ENCODE measurements around the gene FADS3. TPM values are rescaled to one million over a fixed set of nuclear protein-coding genes. Genes with fewer than 3 reads are reported as not detected.

Gene FADS3
- total RNA-seq, 1 donor, result 35.9 TPM

- no peak for DNase-seq (ENCODE audit: low read depth)
- TF ChIP-seq CTCF (IDR thresholded peaks at IDR 0.05; ENCODE audit: insufficient read depth, low read length), result no peak
- H3K4me3 ChIP-seq (ENCODE audit: low read depth, low read length), result no peak overlapping the region
Observed at GRCh38 chr11:61863548-61864081, 27.7 kb downstream of the FADS3 start.

DNA sequence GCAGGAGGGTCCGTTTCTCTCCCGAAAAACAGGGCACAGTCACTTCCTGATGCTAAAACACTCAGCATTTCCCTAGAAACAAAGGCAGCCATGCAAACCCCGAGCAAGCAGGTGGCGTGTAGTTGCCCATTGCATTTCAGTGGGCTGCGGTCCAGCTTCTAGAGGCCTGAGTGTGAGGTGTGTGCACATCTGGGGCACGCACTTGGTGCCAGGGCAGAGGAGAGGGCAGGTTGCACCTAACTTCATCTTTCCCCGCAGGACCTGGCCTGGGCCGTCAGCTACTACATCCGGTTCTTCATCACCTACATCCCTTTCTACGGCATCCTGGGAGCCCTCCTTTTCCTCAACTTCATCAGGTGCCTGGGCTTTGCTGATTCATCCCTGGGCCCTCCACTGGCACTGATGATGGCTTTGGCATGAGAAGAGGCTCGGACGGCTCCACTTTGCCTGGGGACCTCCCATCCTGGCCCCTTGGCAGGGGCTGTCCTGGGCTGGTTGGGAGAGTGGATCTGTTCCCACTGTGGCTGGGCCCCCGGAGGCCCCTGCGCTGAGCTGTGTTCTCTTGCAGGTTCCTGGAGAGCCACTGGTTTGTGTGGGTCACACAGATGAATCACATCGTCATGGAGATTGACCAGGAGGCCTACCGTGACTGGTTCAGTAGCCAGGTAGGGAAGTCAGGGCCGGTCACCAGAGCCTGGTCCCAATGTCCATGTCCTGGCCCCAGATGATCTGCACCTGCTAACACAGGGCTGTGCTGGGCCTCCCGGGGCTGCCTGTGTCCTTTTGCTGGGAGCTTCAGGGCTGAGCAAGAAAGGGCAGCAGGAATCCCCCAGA is 28.4 kb downstream of the FADS3 start:
- TF ChIP-seq CTCF (IDR thresholded peaks at IDR 0.05; ENCODE audit: insufficient read depth, low read length), result no peak
- no peak overlapping the region for H3K4me3 ChIP-seq (ENCODE audit: low read depth, low read length)
- no peak for DNase-seq (ENCODE audit: low read depth)

DNA sequence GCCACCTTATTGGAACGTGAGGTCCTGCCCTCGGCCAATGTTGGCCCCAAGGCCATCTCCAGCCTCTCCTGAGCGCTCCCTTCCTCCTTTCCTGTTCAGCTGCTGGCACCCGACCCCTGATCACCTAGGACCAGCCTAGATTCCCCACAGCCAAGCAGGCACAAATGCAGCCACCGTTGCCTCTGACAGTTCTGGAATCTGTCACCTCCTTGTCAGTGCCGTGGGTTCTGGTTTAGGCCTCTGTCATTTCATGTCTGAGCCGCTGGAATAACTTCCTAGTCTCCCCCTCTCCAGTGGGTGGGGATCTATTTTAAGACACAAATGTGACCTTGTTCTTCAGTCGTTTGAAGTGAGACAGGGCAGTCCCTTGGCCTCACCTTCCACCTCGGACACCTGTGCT is 29.7 kb downstream of the FADS3 start:
- H3K4me3 ChIP-seq (ENCODE audit: low read depth, low read length), result no peak overlapping the region
- DNase-seq (ENCODE audit: low read depth), result no peak
- no peak for TF ChIP-seq CTCF (IDR thresholded peaks at IDR 0.05; ENCODE audit: insufficient read depth, low read length)

GRCh38 chr11:61860054-61860903 is 31.1 kb downstream of the FADS3 start:
- TF ChIP-seq CTCF (IDR thresholded peaks at IDR 0.05; ENCODE audit: insufficient read depth, low read length), result no peak
- peak; percentile 71 for DNase-seq (ENCODE audit: low read depth)
- H3K4me3 ChIP-seq (ENCODE audit: low read depth, low read length), result no peak overlapping the region

- TF ChIP-seq CTCF (IDR thresholded peaks at IDR 0.05; ENCODE audit: insufficient read depth, low read length), result no peak
- DNase-seq (ENCODE audit: low read depth), result no peak
Observed at GRCh38 chr11:61855939-61856680, 35.2 kb downstream of the FADS3 start.

GRCh38 chr11:61854966-61855714 is 36.2 kb downstream of the FADS3 start:
- no peak overlapping the region for H3K4me3 ChIP-seq (ENCODE audit: low read depth, low read length)
- no peak for DNase-seq (ENCODE audit: low read depth)
- TF ChIP-seq CTCF (IDR thresholded peaks at IDR 0.05; ENCODE audit: insufficient read depth, low read length), result no peak

More at GRCh38 chr11:61855939-61856680, 35.2 kb downstream of the FADS3 start:
- H3K4me3 ChIP-seq (ENCODE audit: low read depth, low read length), result no peak overlapping the region

Measured in fibroblast of the aortic adventitia (primary cell).